ENCODE results near the gene NHEJ1.

- TF ChIP-seq CTCF (optimal IDR thresholded peaks at IDR 0.05 in 1 of 3, IDR thresholded peaks at IDR 0.05 in 1 of 3, conservative IDR thresholded peaks at IDR 0.05 in 1 of 3; ENCODE audit: extremely low read depth in 1 of 3, insufficient read depth in 2 of 3, low read length in 3 of 3), result no peak
- no peak for TF ChIP-seq EZH2 (IDR thresholded peaks at IDR 0.05; ENCODE audit: low read length)
These were observed 134.7 kb downstream of the NHEJ1 start for GRCh38 chr2:219025637-219026585.
